Small intestine (tissue), 7 donors: ENCODE data around the gene ATAD5. TPM values are rescaled to one million over a fixed set of nuclear protein-coding genes. Genes with fewer than 3 reads are reported as not detected.
"Not testable (repeated sequence)": the region's sequence is repeated elsewhere in the genome, so short reads cannot be mapped to it uniquely, and the experiment has no call there.

Source experiments
- DNase-seq, 2 donors: peaks; one replicate each; pipeline versions ENCODE4 v3.0.0 to v3.0.0-alpha.2; 2013
- FAIRE-seq: peaks from 2 replicates; lab custom pipeline; 2012; peaks lifted over from hg19 to GRCh38; lab: Jason Lieb, UNC
- H3K27ac ChIP-seq, 3 donors: one replicate each; pipeline ENCODE4 v1.5.1; 2013; ENCODE audit warnings: low read length in 2 of 3, mild to moderate bottlenecking in 2 of 3, control low read depth in 1 of 3, inconsistent platforms in 1 of 3, low read depth in 1 of 3, moderate library complexity in 1 of 3
- H3K27me3 ChIP-seq, 3 donors: one replicate each; pipeline ENCODE4 v1.6.1; 2013; ENCODE audit warnings: low read length in 3 of 3, inconsistent platforms in 1 of 3; ENCODE audit not compliant: control insufficient read depth in 3 of 3, insufficient read depth in 3 of 3
- H3K36me3 ChIP-seq, 3 donors: one replicate each; pipeline ENCODE4 v1.6.1; 2013; ENCODE audit warnings: low read length in 3 of 3, inconsistent platforms in 1 of 3, low read depth in 1 of 3, mild to moderate bottlenecking in 1 of 3, moderate library complexity in 1 of 3; ENCODE audit not compliant: control insufficient read depth in 3 of 3, insufficient read depth in 2 of 3
- H3K4me1 ChIP-seq, 3 donors: one replicate each; pipeline ENCODE4 v1.6.1; 2013; ENCODE audit warnings: low read length in 2 of 3, inconsistent platforms in 1 of 3, low read depth in 1 of 3, mild to moderate bottlenecking in 1 of 3, moderate library complexity in 1 of 3; ENCODE audit not compliant: control insufficient read depth in 3 of 3, insufficient read depth in 2 of 3
- H3K4me3 ChIP-seq, 3 donors: one replicate each; pipeline ENCODE4 v1.5.1; 2013; ENCODE audit warnings: low read length in 3 of 3, control low read depth in 1 of 3, inconsistent platforms in 1 of 3, low read depth in 1 of 3, mild to moderate bottlenecking in 1 of 3, moderate library complexity in 1 of 3
- H3K9me3 ChIP-seq, 2 donors: one replicate each; pipeline ENCODE4 v1.6.1; 2013; ENCODE audit warnings: low read depth in 1 of 2, low read length in 1 of 2; ENCODE audit not compliant: control insufficient read depth in 2 of 2, insufficient read depth in 1 of 2
- WGBS, 3 donors: extraction: QIAGEN DNeasy Blood & Tissue Kit; methylation state at CpG; one replicate each; pipeline ENCODE4 v1.1.7; 2013; 5-methylcytosine and 5-hydroxymethylcytosine counted together
- polyA plus RNA-seq, 4 donors: library from polyadenylated mRNA; stranded (reverse) in 3 of 4; unstranded in 1 of 4; fragments of 200-250 nt in 3 of 4; fragments of 120-200 nt in 1 of 4; gene quantifications; one replicate each; pipeline versions ENCODE4 v1.2.1 to v1.2.3, GENCODE V29; 2013
- donor health status: healthy with polysubstance abuse.
- donor health status: control.
- donor health status: control.
- donor health status: Bipolar disorder and iron deficiency.
- donor health status: healthy.

Gene ATAD5
- polyA plus RNA-seq, 4 donors: 0.22 to 4.9 (median 0.82) TPM

GRCh38 chr17:30816165-30816564, 15.6 kb upstream of the ATAD5 start:
- no peak for FAIRE-seq
- no peaks in the 10 kb centered on the region for H3K9me3 ChIP-seq
- no peak overlapping the region for H3K4me3 ChIP-seq
- DNase-seq: no peak
- 97 to 98% (median 98%) methylated on average over 7 of the region's 7 CpGs for WGBS, 3 donors
- H3K27ac ChIP-seq: no peak overlapping the region
- H3K27me3 ChIP-seq: no peaks in the 10 kb centered on the region
- H3K36me3 ChIP-seq: peaks cover 0 to 7% (median 0%) of the 10 kb centered on the region in 3 donors
- H3K4me1 ChIP-seq: peaks cover 0 to 4% (median 0%) of the 10 kb centered on the region in 3 donors

GRCh38 chr17:30819971-30820705, 11.6 kb upstream of the ATAD5 start:
- Histone ChIP-seq H3K36me3 (peaks cover 0 to 4% (median 0%) of the 10 kb centered on the region in 3 donors), H3K27ac (peak overlapping the region in 1 of 3 donors; percentile 22), H3K27me3 (no peaks in the 10 kb centered on the region), H3K4me1 (peaks cover 0 to 11% (median 8%) of the 10 kb centered on the region in 3 donors), H3K4me3 (no peak overlapping the region), H3K9me3 (no peaks in the 10 kb centered on the region)
- FAIRE-seq: no peak
- DNase-seq: no peak
- WGBS, 3 donors: 75 to 85% (median 80%) methylated on average over 8 of the region's 8 CpGs

- Histone ChIP-seq H3K4me1 (peaks cover 0 to 18% (median 11%) of the 10 kb centered on the region in 3 donors), H3K36me3 (peaks cover 0 to 4% (median 0%) of the 10 kb centered on the region in 3 donors), H3K9me3 (no peaks in the 10 kb centered on the region), H3K27me3 (no peaks in the 10 kb centered on the region), H3K4me3 (no peak overlapping the region), H3K27ac (peak overlapping the region in 1 of 3 donors; percentile 69)
- WGBS, 3 donors: 34 to 44% (median 37%) methylated on average over 9 of the region's 9 CpGs
- DNase-seq (no peak), FAIRE-seq (no peak)
These were observed 9.7 kb upstream of the ATAD5 start for GRCh38 chr17:30821871-30822723.

- not testable (repeated sequence) for H3K36me3 ChIP-seq, FAIRE-seq, H3K9me3 ChIP-seq, H3K27me3 ChIP-seq
- WGBS, 3 donors: 59 to 69% (median 64%) methylated on average over 14 of the region's 14 CpGs
- Histone ChIP-seq H3K4me1 (peaks cover 0 to 18% (median 11%) of the 10 kb centered on the region in 3 donors), H3K27ac (peak overlapping the region in 1 of 3 donors; percentile 58), H3K4me3 (peak overlapping the region in 2 of 3 donors; percentile 34 to 66)
- peak in 1 of 2 donors; percentile 19 for DNase-seq
These were observed 8.8 kb upstream of the ATAD5 start for GRCh38 chr17:30822919-30823318.

- FAIRE-seq (no peak), DNase-seq (no peak)
- H3K36me3 ChIP-seq: peaks cover 0 to 4% (median 0%) of the 10 kb centered on the region in 3 donors
- H3K27ac ChIP-seq: peak overlapping the region in 1 of 3 donors; percentile 14
- no peaks in the 10 kb centered on the region for H3K9me3 ChIP-seq
- peak overlapping the region; percentile 34 to 66 (median 64) for H3K4me3 ChIP-seq
- no peaks in the 10 kb centered on the region for H3K27me3 ChIP-seq
- H3K4me1 ChIP-seq: peaks cover 0 to 18% (median 11%) of the 10 kb centered on the region in 3 donors
- 38 to 52% (median 38%) methylated on average over 7 of the region's 7 CpGs for WGBS, 3 donors
These were observed 8.3 kb upstream of the ATAD5 start for GRCh38 chr17:30823421-30823820.

- DNase-seq (no peak), FAIRE-seq (no peak)
- H3K27me3 ChIP-seq: no peaks in the 10 kb centered on the region
- H3K4me1 ChIP-seq: peaks cover 0 to 18% (median 11%) of the 10 kb centered on the region in 3 donors
- WGBS, 3 donors: 1 to 2% (median 1%) methylated on average over 11 of the region's 11 CpGs
- H3K9me3 ChIP-seq: no peaks in the 10 kb centered on the region
- H3K4me3 ChIP-seq: peak overlapping the region; percentile 64 to 99 (median 66)
- peak overlapping the region; percentile 51 to 93 (median 82) for H3K27ac ChIP-seq
- H3K36me3 ChIP-seq: no peaks in the 10 kb centered on the region
These were observed 7.8 kb upstream of the ATAD5 start for GRCh38 chr17:30824002-30824355.

- peak within 1 kb of the TSS; percentile 78 to 93 (median 84) for H3K27ac ChIP-seq
- H3K4me3 ChIP-seq: peak within 1 kb of the TSS; percentile 64 to 99 (median 66)
- H3K4me1 ChIP-seq: peaks cover 0 to 16% (median 11%) of the 10 kb centered on the region in 3 donors
- H3K27me3 ChIP-seq: no peaks in the 10 kb centered on the region
- DNase-seq: peak; percentile 95
- FAIRE-seq: no peak
- H3K9me3 ChIP-seq: no peaks in the 10 kb centered on the region
- no peaks in the 10 kb centered on the region for H3K36me3 ChIP-seq
- 3 to 5% (median 4%) methylated on average over 65 to 75 of the region's 75 CpGs for WGBS, 3 donors
These were observed 7.2 kb upstream of the ATAD5 start, which contains the start of gene CRLF3 for GRCh38 chr17:30824356-30825145. Gene CRLF3, minus strand, starts transcription at chr17:30824692. Its CDS starts 41 bp downstream, at chr17:30824651.
